Neural cell (in vitro differentiated cells): Measurements from ENCODE around the gene GJB3. TPM values are rescaled to one million over a fixed set of nuclear protein-coding genes. Genes with fewer than 3 reads are reported as not detected.

ENCODE experiments used
- H2AFZ ChIP-seq: fragments of 200-600, 300-800 bp; sonication (generic), shearing (Covaris generic); 2 replicates; pipeline ENCODE4 v1.6.0; 2014; ENCODE audit warnings: low read depth, mild to moderate bottlenecking, antibody characterized with exemption, low read length, moderate library complexity
- H3F3A ChIP-seq: fragments of 200-600 bp; shearing (Covaris generic); 2 replicates; pipeline ENCODE4 v1.6.1; 2016; ENCODE audit warnings: mild to moderate bottlenecking, moderate library complexity, mixed read lengths, antibody characterized with exemption, low read length; ENCODE audit not compliant: insufficient read depth, poor library complexity, severe bottlenecking
- H3K27ac ChIP-seq: fragments of 200-600, 300-800 bp; sonication (generic), shearing (Covaris generic); 2 replicates; pipeline ENCODE4 v1.5.1; 2014; ENCODE audit warnings: mild to moderate bottlenecking, low read length, moderate library complexity
- H3K27me3 ChIP-seq: fragments of 300-800, 200-600 bp; sonication (generic), shearing (Covaris generic); 2 replicates; pipeline ENCODE4 v1.6.0; 2014; ENCODE audit warnings: mild to moderate bottlenecking, low read depth, low read length, moderate library complexity; ENCODE audit not compliant: insufficient read depth
- H3K36me3 ChIP-seq: fragments of 300-800, 200-600 bp; sonication (generic), shearing (Covaris generic); 2 replicates; pipeline ENCODE4 v1.5.1; 2014; ENCODE audit warnings: mild to moderate bottlenecking, antibody characterized with exemption, low read length, moderate library complexity; ENCODE audit not compliant: insufficient read depth
- H3K4me2 ChIP-seq: fragments of 300-800, 200-600 bp; sonication (generic), shearing (Covaris generic); 2 replicates; pipeline ENCODE4 v1.6.0; 2014; ENCODE audit warnings: mild to moderate bottlenecking, low read length
- H3K4me3 ChIP-seq: fragments of 300-800, 200-600 bp; sonication (generic), shearing (Covaris generic); 2 replicates; pipeline ENCODE4 v1.5.1; 2014; ENCODE audit warnings: mild to moderate bottlenecking, low read length, moderate library complexity
- H3K79me2 ChIP-seq: fragments of 200-600 bp; shearing (Covaris generic); replicated peaks from 2 replicates; pipeline ENCODE4 v1.6.0; 2014; ENCODE audit warnings: mild to moderate bottlenecking, low read length, moderate library complexity; ENCODE audit not compliant: insufficient read depth
- H3K9ac ChIP-seq: fragments of 300-800, 200-600 bp; sonication (generic), shearing (Covaris generic); 2 replicates; pipeline ENCODE4 v1.6.1; 2016; ENCODE audit warnings: mild to moderate bottlenecking, low read length, mixed read lengths
- H3K9me2 ChIP-seq: fragments of 200-600 bp; shearing (Covaris generic); 2 replicates; pipeline ENCODE4 v1.6.1; 2016; ENCODE audit warnings: mild to moderate bottlenecking, low read length, mixed read lengths; ENCODE audit not compliant: insufficient read depth
- H3K9me3 ChIP-seq: fragments of 200-600, 300-800 bp; sonication (generic), shearing (Covaris generic); 2 replicates; pipeline ENCODE4 v1.6.1; 2016; ENCODE audit warnings: mild to moderate bottlenecking, mixed run types, low read length, moderate library complexity, mixed read lengths
- H4K20me1 ChIP-seq: fragments of 200-600 bp; shearing (Covaris generic); 2 replicates; pipeline ENCODE4 v1.6.1; 2016; ENCODE audit warnings: mild to moderate bottlenecking, mixed run types; ENCODE audit not compliant: insufficient read depth
- EP300 ChIP-seq: fragments of 450-650 bp; conservative IDR thresholded peaks from 2 replicates; pipeline ENCODE4 v1.6.1; 2014; ENCODE audit warnings: antibody characterized with exemption, mild to moderate bottlenecking, moderate library complexity; ENCODE audit not compliant: poor library complexity, severe bottlenecking
- EZH2 ChIP-seq: fragments of 200-600, 300-800 bp; shearing (Covaris generic), sonication (generic); IDR thresholded peaks from 2 replicates; pipeline ENCODE4 v1.6.1; 2014; ENCODE audit warnings: antibody characterized with exemption, low read length, borderline replicate concordance, mild to moderate bottlenecking; ENCODE audit not compliant: insufficient read depth, poor library complexity, severe bottlenecking
- MXI1 ChIP-seq: fragments of 450-650 bp; conservative IDR thresholded peaks from 2 replicates; pipeline ENCODE4 v1.6.1; 2014; ENCODE audit warnings: antibody characterized with exemption, mild to moderate bottlenecking; ENCODE audit not compliant: poor library complexity, severe bottlenecking
- POLR2AphosphoS5 ChIP-seq: IDR thresholded peaks from 2 replicates; pipeline ENCODE4 v1.6.1; 2012
- RAD21 ChIP-seq: fragments of 450-650 bp; conservative IDR thresholded peaks from 2 replicates; pipeline ENCODE4 v1.6.1; 2014; ENCODE audit warnings: antibody characterized with exemption, mild to moderate bottlenecking, moderate library complexity
- SMC3 ChIP-seq: fragments of 450-650 bp; conservative IDR thresholded peaks from 2 replicates; pipeline ENCODE4 v1.6.1; 2014; ENCODE audit warnings: antibody characterized with exemption, mild to moderate bottlenecking, moderate library complexity; ENCODE audit not compliant: poor library complexity
- TAF1 ChIP-seq: IDR thresholded peaks from 2 replicates; pipeline ENCODE4 v1.6.1; 2012; ENCODE audit warnings: low read depth
- polyA plus RNA-seq: library from polyadenylated mRNA; depleted of rRNA; stranded (reverse); fragments of >200 nt; gene quantifications from 2 replicates; pipeline ENCODE4 v1.2.3, GENCODE V29; 2014
- TF ChIP-seq, protein P1 (sequence below): fragments of 450-650 bp; IDR thresholded peaks from 2 replicates; pipeline ENCODE4 v1.5.1; 2014; ENCODE audit warnings: antibody characterized with exemption, mild to moderate bottlenecking, moderate library complexity; ENCODE audit not compliant: poor library complexity, severe bottlenecking
- TF ChIP-seq, protein P2 (sequence below): IDR thresholded peaks from 2 replicates; pipeline ENCODE4 v1.6.1; 2012; ENCODE audit warnings: borderline replicate concordance

Gene GJB3
- polyA plus RNA-seq, 1 donor from 2014 or later: not detected

DNA sequence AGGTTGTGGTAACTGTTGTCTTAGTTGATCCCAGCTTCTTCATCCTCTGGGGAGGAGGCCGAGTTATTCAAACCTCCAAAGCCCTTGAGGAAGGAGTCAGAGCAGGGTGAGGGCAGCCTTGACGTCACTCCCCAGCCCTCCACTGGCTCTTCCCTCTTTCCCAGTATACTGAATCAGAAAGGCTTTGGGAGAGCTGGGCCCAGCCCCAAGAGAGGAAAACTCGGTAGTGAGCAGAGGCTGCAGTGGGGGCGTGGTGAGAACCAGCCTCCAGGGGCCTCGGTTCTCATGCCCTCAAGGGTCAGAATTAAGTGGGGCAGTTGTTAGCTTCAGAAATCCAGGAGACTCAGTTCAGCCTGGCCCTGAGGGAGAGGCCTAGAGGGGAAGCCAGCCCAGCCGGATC is 10.0 kb downstream of the GJB3 start:
- Histone ChIP-seq H3K36me3 (no peaks in the 10 kb centered on the region), H2AFZ (no peak overlapping the region), H3K9me2 (no peaks in the 10 kb centered on the region), H3K27ac (no peak overlapping the region), H3K79me2 (no peaks in the 10 kb centered on the region), H4K20me1 (no peaks in the 10 kb centered on the region), H3K9me3 (no peaks in the 10 kb centered on the region), H3K4me3 (no peak overlapping the region), H3K27me3 (peaks cover 5% of the 10 kb centered on the region), H3F3A (no peaks in the 10 kb centered on the region), H3K9ac (no peak overlapping the region), H3K4me2 (no peak overlapping the region)
- no peak for TF ChIP-seq TAF1
- no peak for TF ChIP-seq SMC3
- TF ChIP-seq EP300: no peak
- no peak for TF ChIP-seq RAD21
- TF ChIP-seq, protein P1, sequence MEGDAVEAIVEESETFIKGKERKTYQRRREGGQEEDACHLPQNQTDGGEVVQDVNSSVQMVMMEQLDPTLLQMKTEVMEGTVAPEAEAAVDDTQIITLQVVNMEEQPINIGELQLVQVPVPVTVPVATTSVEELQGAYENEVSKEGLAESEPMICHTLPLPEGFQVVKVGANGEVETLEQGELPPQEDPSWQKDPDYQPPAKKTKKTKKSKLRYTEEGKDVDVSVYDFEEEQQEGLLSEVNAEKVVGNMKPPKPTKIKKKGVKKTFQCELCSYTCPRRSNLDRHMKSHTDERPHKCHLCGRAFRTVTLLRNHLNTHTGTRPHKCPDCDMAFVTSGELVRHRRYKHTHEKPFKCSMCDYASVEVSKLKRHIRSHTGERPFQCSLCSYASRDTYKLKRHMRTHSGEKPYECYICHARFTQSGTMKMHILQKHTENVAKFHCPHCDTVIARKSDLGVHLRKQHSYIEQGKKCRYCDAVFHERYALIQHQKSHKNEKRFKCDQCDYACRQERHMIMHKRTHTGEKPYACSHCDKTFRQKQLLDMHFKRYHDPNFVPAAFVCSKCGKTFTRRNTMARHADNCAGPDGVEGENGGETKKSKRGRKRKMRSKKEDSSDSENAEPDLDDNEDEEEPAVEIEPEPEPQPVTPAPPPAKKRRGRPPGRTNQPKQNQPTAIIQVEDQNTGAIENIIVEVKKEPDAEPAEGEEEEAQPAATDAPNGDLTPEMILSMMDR: no peak
- TF ChIP-seq, protein P2, sequence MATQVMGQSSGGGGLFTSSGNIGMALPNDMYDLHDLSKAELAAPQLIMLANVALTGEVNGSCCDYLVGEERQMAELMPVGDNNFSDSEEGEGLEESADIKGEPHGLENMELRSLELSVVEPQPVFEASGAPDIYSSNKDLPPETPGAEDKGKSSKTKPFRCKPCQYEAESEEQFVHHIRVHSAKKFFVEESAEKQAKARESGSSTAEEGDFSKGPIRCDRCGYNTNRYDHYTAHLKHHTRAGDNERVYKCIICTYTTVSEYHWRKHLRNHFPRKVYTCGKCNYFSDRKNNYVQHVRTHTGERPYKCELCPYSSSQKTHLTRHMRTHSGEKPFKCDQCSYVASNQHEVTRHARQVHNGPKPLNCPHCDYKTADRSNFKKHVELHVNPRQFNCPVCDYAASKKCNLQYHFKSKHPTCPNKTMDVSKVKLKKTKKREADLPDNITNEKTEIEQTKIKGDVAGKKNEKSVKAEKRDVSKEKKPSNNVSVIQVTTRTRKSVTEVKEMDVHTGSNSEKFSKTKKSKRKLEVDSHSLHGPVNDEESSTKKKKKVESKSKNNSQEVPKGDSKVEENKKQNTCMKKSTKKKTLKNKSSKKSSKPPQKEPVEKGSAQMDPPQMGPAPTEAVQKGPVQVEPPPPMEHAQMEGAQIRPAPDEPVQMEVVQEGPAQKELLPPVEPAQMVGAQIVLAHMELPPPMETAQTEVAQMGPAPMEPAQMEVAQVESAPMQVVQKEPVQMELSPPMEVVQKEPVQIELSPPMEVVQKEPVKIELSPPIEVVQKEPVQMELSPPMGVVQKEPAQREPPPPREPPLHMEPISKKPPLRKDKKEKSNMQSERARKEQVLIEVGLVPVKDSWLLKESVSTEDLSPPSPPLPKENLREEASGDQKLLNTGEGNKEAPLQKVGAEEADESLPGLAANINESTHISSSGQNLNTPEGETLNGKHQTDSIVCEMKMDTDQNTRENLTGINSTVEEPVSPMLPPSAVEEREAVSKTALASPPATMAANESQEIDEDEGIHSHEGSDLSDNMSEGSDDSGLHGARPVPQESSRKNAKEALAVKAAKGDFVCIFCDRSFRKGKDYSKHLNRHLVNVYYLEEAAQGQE: no peak
- no peak for TF ChIP-seq EZH2
- no peak for TF ChIP-seq MXI1
- no peak for TF ChIP-seq POLR2AphosphoS5

DNA sequence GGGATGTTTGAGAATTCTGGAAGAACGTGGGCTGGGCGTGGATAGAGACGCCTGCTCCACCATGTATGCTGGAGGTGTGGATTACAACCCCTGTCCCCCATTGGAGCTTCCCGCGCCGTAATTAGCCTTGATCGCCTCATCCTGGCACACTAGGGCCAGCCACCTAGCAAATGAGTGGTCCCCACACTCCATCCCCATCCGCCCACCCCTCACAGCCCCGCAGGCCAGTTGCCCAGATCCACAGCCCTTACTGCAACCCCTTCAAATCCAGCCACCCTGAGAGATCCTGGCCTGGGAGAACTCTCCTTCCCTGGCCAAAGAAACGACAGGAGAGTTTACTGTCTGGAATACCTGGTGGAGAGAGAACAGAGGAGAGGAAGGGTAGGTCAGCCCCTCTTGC is 11.4 kb downstream of the GJB3 start:
- Histone ChIP-seq H3K9ac (no peak overlapping the region), H3F3A (no peaks in the 10 kb centered on the region), H4K20me1 (no peaks in the 10 kb centered on the region), H2AFZ (no peak overlapping the region), H3K27ac (no peak overlapping the region), H3K9me2 (no peaks in the 10 kb centered on the region), H3K36me3 (no peaks in the 10 kb centered on the region), H3K4me3 (no peak overlapping the region), H3K27me3 (peaks cover 5% of the 10 kb centered on the region), H3K9me3 (no peaks in the 10 kb centered on the region), H3K4me2 (no peak overlapping the region), H3K79me2 (no peaks in the 10 kb centered on the region)
- TF ChIP-seq EZH2: no peak
- no peak for TF ChIP-seq RAD21
- TF ChIP-seq SMC3: no peak
- TF ChIP-seq, protein P1: no peak
- no peak for TF ChIP-seq POLR2AphosphoS5
- TF ChIP-seq EP300: no peak
- TF ChIP-seq, protein P2: no peak
- no peak for TF ChIP-seq TAF1
